Embryonic facial prominence (tissue), 1 donor: ENCODE results near the gene TMEM30A.

Source experiments
- DNase-seq: peaks from one replicate; pipeline ENCODE4 v3.0.0-alpha.2; 2016; ENCODE audit errors: extremely low spot score

Gene TMEM30A

DNA sequence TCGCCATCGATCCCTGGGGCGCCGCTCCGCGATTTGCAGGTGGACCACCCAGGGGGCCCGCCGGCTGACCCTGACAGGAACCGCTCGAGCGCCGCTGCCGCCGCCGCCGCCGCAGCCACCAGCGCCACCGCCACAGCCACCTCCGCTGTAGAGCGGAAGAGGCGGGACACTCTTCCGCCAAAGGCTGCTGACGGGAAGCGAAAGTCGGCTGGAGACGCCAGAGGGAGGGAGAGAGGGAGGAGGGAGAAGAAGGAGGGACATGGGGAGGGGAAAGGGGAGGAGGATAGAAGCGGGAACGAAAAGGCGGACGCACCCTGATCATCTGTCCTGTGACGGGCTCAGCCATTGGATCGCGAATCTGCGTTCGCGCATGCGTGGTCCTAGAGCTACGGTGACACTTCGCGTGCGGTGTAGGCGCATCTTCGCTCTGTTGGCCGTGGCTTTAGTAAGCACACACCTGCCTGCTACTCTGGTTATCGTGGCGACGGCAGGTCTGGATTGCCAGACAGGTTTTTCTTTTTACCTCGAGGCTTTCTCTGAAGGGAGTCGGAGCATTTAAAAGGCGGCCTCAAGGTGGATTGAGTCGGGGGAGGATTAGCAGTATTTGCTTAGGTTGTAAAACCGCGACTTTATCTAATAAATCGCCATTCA is at the start of gene TMEM30A:
Gene TMEM30A (minus strand): TSS at position 161 of the 651 bp plus-strand sequence. CDS start 154 bp downstream, at position 7.
- DNase-seq = peak; percentile 99

DNA sequence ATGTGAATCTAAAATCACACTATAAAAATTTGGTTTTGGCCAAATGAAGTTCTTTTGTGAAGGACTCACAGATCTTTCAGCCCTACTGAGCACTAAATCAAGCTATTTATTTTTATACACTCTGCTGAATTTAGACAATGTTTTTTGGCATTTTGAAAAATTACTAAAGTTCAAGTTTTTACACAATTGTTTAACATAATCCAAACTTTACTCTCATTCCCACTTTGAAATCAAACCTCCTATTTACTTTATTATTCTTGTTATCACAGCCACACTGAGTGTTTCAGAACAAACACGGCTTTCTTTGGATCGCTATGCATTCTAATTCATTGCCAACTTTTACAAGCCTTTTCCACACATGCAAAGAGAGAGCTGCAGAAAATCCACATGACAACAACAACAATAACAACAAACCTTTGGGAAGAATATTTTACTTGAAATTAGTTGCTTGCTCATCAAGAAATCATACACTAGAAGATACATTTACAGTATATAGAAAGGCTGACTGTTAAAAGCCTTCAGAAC is 49.1 kb upstream of the TMEM30A start:
- no peak for DNase-seq

DNA sequence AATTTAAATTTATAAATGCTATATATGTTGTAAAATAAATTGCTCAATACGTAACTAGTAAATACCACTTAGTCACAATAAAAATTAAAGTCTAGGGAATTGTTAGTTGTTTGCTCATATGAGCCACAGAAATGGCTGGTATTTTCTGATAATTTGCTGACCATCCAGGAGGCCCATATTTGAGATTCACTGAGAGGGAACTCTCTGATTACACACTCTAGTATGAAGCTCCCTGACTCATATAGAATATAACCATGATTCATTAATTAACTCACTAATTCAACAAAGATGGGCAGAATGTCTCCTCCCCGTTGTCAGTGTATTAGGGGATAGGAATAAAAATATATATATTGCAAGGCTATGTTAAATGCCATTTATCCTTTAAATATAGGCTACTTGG is 46.6 kb upstream of the TMEM30A start:
- DNase-seq = no peak

DNA sequence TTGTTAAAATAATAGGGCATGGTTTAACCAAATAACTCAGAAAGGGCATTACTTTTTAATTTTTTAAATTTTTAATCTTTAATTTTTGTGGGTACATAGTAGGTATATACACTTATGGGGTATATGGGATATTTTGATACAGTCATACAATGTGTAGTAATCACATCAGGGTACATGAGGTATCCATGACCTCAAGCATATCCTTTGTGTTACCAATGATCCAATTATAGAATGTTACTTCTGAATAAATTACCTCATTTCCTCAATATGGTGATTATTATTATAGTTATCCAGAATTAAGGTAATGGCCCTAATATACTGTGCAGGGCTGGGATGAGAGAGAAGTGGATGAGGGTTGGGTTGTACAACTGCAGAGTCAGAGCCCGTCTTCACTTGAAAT is 45.1 kb upstream of the TMEM30A start:
- DNase-seq = no peak

DNA sequence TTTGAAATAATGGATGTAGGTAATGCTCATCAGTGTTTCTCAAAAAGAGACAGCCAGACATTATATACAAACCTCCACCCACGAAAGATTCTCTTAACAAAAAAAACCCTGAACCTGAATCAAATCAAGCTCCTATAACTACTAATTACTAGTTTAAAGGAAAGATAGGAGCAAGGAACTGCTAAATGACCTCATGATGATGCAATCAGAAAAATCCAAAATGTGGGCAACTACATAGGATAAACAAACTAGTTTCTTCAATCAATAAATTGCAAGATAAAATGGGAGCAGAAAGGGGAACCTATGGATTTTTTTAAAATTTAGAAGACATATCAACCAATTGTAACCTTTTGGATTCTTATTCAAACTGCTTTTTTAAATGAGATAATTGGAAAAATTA is 43.2 kb upstream of the TMEM30A start:
- DNase-seq = no peak

DNA sequence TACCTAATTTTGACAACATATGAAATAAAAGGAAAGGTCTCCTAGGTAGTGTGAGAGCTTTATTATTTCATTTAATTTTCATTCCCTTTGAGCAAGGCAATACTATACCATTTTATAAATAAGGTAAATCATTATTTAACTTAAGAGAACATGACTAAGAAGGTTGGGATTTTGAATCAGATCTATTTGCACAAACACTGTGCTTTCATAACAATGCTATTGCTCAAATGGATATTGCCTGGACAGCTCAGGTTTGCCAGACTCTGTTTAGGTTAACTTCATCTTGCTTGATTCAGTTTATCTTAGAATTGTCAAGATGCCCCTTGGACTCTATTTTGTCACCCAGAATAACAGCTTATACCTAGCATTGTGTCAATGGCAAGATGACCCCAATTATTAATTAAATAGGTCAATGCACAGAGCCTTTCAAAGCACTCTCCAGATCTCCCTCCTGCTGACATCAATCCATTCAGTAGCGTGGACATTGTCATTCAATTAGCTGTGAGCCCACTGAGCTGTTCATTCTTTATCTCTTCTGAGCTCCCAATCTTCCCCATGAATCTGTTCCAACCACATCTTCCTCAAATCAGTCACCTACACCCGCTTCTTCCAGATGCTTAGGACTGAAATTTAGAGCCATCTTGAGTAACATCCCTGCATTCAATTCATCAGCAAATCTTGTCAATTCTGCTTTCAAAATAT is 42.1 kb upstream of the TMEM30A start:
- no peak for DNase-seq

DNA sequence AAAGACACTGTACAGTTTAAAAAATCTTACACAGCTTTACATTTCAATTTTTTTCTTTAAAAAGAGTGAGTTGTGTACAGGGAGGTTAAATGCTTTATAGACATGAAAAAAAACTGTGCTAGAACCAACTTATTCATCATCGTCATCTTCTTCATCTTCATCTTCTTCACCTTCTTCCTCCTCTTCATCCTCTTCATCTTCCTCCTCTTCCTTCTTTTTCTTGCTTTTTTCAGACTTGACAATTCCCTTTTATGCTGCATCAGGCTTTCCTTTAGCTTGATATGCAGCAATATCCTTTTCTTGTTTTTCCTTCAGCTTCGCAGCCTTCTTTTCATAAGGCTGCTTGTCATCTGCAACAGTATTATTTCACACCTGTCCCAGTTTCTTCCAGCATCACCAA is 34.3 kb upstream of the TMEM30A start:
- no peak for DNase-seq

DNA sequence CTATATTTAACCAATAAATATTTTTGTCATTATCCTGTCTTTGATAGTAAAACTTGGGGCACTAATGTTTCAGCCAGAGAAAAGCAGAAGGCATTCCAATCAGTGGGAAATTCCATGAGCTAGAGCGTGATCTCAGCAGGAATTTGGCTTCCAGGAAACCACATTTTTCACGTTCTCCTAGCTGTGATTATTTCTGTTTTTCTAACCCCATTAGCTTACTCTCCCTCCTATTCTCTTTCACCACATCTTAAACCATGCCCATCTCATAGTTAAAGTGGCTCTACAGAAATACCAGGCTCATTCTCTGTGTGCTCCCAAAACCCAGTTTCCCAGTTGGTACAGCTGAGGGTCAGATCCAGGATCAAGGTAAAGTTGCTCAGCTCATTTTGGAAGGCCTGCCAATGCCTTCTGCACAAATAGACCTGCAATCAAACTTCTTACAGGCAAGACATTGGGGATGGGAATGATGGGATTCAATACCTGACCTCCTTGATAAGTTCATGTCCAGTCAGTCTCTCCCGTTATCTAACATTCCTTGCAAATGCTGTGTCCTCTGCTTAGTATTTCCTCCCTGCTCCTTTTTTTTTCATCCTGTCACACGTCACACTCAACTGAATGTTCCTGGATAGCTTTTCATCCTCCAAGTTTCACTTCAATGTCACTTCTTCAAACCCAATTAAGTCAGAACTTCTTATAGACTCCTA is 33.1 kb upstream of the TMEM30A start:
- DNase-seq = no peak

DNA sequence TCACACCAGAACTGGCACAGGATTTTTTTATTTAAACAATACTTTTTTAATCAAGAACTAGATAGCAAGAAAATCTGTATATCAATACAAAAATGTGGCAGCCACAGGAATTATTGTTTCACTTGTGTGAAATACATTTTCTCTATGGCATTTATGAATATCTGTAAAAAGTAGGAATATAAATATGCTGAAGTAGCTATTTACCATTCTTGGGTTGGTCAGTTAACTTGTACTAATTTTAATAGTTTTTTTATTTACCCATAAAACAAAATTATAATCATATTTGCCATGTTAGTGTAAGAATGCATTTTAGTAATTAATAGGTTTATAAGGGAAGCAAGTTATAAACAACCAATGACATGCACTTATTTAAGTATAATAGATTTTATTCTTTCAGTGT is 31.4 kb upstream of the TMEM30A start:
- no peak for DNase-seq

DNA sequence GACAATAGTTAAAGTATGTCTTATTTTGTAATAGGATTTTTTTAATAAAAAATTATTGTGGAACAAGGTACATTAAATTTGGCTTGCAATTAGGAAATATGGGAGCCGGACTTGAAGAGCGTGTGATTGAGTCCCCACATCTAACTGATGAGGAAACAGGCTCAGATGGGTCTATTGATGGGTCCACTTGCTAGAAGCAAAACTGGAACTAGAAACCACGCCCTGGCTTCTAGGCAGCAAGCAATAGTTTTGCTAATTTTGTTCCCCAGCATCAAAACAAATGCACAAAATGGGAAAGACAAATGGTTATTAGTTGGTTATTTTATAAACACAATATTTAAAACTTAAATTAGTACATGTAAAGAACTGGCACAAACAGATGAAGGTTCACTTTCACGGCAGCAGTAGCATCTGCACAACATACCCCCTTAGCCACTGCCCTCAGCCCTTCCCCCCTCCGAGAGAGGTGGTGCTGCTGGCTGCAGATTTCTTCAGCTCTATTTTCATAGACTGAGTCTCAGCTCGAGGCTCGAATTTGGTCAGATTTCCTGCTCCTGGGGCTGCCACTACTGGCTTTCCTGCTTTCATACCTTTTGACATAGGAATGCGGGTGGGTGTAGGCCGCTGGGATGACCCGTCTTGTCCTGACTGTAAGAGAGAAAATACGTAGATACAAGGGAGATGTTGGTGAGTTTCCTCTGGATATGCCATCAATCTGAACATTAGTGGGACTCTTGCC is 23.8 kb upstream of the TMEM30A start:
- no peak for DNase-seq

DNA sequence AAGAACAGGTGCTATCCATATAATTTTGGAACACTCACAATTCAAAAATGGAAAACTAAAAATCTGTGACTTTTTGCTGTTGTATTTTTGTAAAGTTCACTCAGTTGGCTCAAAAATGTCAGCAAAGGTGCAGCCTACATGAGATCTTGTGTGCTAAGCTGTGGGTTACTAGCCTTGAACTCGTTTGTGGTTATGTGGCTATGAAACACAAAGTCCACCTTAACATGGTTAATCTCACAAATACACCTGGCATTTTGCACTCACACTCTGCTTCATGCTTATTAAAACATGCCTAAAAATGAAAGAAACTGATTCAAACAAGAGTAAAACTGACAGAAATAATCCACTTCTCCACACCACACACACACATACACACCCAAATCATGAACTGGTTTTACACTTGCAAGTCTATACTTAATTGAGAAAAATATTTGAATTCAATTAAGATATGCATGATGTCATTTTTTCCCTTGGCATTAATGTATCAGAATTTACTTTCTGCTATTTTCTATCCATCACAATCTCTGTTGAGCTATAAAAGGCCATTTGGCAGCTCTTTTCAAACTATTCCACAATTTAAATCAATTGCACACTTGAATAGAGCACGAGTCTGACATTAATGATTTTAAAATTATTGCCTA is 22.9 kb upstream of the TMEM30A start:
- DNase-seq = no peak

DNA sequence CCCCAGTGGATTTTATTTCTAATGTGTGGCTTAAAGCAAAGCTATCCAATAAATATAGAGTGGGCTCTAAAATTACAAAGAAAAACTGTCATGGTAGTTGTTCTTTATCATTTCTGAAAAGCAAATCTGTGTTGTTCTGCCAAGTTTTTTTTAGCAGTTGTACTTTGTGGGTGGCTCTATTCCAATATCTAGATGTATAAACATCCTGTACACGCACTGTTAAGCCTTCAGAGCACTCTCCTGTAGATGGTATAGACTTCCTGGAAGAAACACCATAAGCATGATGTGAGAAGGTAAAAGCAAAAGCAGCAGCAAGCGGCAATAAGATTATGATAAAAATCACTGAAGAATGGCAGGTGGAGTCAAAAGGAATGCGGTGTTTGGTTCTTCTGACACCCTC is 21.5 kb upstream of the TMEM30A start:
- no peak for DNase-seq

DNA sequence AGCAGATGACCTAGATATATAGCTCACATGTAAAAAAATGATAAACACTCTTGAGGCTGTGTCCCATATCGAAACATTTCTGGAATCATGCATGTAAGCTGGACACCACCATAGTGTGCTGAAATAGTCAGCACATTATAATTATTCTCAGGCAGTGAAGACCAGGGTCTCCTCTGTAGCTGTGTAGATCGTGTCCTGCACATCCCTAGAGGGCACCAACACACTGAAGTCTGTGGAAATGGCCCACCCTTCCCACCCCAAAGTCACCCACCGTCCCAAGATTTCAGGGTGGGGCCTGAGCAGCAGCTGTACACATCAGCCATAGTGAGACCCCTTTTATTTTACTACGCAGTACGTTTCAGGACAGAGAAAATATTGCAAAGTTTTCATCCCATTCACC is 21.0 kb upstream of the TMEM30A start:
- DNase-seq = no peak

DNA sequence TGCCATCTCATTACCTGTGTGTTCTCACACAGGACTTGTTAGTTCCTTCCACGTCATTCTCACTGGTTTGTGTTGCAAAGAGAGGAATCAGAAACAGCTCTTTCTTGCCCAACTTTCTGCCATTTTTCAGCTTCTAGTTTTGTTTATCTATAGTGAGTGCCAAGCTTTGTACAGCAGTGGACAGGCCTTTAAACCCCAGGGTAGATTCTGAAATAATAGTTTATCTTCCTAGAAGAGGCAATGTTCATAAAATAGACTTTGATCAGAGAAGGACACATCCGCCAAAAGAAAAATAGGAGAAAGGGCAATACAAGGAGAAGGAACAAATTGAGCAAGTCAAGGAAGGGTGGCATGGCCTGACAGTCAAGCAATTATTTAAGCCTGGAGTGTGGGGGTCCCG is 17.7 kb upstream of the TMEM30A start:
- no peak for DNase-seq

DNA sequence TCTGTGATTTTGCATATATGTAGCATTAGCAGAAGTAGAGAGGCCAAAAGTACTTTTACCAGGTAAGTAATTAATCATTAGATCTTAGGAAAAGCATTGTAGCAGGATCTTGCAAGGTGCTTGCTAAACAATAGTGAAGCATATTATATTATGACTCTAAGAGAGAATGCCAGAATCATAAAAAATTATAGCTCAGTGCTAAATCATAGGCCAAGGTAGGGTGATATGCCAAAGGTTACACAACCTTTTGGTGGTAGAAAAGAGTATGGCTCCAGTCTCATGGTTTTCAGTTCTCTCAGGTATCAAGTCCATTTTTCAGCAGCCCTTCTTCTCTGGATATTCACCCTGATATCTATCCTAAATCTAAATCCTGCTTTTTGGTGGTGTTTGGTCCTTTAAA is 16.9 kb upstream of the TMEM30A start:
- DNase-seq = no peak

DNA sequence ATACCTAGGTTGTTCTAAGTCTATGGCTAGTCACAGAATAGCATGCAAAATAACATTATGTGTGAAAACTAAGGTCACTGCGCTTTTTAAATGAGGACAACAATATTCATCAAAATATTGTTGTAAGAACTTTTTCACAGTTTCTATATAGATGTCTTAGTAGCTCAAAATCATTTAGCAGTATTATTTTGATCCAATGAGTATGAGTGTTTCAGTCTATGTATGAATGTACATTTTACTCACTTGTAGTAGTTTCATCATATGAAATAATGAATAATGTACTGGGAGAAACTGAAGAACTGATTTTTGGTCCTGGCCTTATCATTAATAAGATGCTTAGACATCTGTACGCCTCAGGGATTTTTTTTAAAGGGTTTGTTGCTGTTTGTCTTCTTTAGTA is 16.5 kb upstream of the TMEM30A start:
- no peak for DNase-seq

DNA sequence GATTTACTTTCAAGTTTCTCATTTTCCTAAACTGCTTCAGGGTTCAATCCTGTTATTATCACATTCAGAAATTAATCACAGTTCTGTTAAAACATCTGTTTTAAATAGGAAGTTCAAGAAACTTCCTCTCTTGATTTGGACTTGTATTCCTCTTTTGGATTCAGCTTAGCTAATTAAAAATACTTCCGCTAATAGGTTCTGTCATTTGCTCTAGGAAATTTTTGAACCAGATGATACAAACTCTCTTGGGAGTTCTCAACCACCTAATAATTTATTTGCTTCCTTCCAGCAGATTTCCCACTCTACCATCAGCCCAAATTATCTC is 15.9 kb upstream of the TMEM30A start:
- DNase-seq = no peak

DNA sequence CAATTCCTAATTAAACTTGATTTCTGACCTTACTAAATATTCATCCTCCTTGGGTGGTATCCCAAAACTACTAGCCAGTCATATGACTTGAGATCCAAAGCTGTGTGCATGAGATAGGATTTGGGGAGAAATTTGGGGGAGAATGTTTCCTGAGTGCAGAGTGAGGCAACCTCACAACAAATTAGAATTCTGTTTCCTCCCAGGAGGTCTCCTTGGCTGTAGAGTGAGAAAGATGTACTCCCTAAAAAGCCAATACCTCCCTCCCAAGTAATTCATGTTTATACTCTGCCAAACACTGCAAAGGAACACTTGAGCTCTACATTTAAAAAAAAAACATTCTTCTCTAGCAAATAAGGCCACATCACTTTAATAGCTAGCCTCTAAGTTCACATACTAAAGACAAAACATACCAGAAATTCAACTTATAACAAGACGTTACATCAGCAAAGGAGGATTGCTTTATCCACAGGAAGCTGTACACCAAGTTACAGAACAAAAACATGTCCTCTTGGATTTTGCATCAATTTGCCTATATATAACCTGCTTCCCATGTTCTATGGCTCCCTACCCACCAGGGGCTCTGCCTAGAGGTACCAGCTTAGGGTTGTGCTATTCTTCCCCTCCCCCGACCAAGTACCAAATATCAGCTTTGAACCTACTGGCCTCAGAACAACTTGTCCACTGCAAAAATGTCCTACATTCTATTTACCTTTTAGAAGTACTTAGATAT is 15.4 kb upstream of the TMEM30A start:
- no peak for DNase-seq

DNA sequence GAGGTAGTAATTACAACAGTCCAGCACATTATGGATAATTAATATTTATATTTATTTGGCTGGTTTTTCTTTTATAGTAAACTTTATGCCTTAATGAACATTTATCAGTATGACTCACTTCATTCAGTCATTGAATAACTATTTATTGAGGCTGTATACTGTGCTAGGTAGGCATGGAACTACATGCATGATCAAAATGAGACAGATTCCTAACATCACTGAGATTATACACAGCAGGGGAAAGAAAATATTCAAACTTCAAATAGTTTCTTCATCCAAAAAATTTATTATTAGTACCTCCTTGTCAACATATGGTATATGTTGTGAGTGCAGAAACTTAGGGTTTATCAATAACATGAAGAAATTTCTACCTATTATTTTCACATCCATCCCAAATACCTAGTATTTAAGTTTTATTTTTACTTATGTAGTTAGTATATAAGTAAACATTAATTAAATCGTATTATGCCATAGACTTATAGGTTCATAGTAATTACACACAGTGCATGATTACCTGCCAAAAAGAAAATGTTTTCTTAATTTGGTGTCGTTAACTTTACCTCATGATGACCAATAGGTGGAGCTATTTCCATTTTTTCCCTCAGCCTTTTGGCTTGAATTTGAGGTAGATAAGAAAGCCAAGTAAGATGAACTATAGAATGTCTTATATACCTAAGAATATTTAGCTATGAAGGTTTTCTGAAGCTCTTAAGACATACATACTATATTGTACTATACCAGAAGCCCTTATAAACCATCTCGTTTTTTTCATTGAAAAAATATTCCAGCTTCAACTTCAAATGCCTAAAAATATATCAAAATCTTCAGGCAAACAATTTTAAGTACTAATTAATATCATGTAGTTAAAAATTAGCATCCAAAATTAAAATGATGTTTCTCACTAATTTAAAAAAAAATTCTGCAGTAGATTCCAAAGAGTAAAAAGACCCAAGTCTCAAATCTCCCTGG is 12.5 kb upstream of the TMEM30A start:
- DNase-seq = no peak

DNA sequence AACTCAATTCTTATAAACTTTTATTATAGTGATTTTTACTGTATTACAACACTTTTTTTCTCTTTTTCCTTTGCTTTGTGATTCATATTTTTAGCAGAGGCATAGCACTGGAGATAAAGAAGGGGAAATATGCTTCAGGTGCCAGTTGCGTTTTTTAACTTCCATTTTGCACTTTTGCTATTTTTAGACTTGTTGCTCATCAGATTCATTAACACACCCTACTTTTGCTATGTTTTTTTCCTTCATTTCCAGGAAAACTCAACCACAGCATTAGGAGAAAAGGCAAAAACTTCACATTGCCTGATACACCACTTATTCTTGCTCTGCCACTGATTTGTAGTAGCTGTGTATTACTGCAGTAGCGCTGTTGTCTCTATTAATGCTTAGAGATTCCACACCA is 8.0 kb upstream of the TMEM30A start:
- no peak for DNase-seq
